GM18498 (cell line): ENCODE results near the gene TFAP2A.

Experiments used
- ATAC-seq: cut with Tn5 transposase; IDR thresholded peaks from one replicate; pipeline ENCODE4 v1.9.1; 2021; ENCODE audit warnings: mild to moderate bottlenecking, moderate library complexity; ENCODE audit not compliant: unreplicated experiment

Gene TFAP2A

GRCh38 chr6:10426781-10427279 is 12.0 kb upstream of the TFAP2A start:
- ATAC-seq, result no peak

- peak; percentile 71 for ATAC-seq
Measured at GRCh38 chr6:10425975-10426780, 11.3 kb upstream of the TFAP2A start.

DNA sequence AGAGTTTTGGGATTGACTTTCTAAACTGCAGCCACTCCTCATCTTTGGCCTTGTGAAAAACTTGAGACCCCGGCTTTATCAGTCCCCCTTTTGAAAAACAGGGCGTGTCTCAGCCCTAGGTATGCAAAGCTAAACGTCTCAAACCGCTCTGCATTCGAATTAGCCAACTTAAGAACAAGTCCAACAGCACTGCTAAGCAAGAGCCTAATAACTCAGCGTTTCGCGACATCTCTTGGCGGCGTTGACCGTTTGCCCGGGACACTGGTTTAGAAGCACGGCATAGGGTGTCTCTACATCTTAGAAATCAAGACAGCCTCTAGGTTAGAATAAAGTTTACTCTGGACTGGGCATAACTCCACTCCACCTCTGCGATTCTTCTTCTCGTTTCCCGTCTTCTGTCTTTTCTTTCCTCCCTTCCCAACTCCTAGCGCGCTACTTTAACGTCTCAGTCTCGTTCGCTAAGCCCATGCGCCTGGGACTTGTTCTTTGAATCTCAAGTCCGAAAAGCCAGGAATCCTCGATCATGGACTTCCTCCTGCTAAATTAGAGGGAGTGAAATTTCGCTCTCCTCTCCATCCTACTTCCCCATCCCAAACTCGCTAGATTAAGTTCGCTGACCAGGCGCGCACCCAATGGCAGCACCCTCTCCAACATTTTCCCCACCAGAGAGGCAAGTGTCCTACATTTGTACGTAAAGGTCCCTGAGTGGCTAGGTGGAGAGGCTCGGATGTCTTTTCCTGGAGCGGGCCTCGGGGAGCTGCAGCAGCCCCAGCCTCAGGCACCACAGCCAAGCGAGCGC is 10.5 kb upstream of the TFAP2A start:
- no peak for ATAC-seq

DNA sequence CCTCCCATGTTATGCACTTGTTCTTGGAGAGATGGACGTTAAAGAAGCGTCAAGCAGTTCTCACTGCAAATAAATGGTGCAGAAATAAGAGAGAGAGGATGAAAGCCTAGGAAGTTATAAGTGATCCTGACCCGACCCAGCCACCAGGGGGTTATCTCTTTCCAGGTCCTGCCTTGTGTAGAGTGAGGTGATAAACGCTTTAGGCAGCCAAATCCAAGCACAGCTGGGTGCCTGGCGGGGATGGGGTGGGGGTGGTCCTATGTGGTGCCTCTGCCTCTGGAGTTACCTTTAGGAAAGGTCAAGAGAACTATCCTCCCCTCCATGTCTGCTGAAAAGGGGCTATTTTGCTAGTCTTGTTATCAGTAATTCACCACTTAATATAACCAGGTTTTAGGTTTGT is 9.2 kb upstream of the TFAP2A start:
- ATAC-seq, result no peak

DNA sequence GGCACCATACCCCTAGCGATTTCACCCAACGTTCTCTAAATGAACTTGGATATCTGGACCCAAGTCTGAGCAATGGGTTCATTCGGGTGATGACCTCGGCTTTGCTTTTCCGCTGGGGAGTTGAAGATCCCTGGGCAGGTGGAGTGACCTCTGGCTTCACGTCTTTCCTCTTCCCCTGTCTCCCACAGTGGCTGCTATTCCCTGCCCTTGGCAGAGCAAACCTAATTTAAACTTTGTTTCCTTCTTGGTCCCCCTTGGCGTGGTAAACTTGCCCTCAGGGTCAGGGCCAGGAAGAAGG is 7.8 kb upstream of the TFAP2A start:
- no peak for ATAC-seq

GRCh38 chr6:10421921-10422736 is 7.3 kb upstream of the TFAP2A start:
- no peak for ATAC-seq

DNA sequence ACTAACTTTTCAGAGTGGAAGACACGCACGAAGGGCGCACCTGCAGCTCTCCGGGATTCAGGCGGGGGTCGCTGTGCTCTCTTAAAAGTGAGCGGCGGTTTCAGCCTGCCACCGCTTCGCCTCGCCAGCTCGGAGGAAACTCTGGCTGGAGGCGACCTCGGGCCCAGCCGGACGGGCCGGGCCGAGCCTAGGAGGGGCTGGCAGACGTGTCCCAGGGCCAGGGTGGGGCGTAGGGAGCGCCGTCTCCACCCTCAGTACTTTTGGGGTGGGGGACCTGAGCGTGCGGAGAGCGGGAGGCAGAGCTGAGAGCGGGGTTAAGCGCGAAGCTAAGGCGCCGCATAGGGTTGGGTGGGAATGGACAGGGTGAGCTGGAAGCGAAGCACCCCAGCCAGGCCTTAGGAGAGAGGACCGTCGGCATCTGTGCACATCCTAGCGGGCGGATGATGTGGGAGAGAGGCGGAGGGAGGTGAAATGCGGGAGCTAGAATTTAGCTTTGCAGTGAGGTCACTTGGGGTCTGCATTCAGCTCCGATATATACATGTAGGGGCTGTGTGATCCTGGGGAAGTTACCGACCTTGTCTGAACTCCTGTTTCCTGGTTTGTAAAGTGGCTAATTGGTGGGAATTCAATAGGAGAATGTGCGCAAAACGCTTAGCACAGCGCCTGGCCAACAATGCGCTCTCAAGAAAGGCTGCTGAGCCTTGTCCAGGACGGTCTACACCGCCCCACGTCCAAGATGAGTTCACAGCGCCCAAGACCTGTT is 6.5 kb upstream of the TFAP2A start:
- no peak for ATAC-seq

GRCh38 chr6:10420546-10421157 is 5.8 kb upstream of the TFAP2A start:
- ATAC-seq, result no peak

DNA sequence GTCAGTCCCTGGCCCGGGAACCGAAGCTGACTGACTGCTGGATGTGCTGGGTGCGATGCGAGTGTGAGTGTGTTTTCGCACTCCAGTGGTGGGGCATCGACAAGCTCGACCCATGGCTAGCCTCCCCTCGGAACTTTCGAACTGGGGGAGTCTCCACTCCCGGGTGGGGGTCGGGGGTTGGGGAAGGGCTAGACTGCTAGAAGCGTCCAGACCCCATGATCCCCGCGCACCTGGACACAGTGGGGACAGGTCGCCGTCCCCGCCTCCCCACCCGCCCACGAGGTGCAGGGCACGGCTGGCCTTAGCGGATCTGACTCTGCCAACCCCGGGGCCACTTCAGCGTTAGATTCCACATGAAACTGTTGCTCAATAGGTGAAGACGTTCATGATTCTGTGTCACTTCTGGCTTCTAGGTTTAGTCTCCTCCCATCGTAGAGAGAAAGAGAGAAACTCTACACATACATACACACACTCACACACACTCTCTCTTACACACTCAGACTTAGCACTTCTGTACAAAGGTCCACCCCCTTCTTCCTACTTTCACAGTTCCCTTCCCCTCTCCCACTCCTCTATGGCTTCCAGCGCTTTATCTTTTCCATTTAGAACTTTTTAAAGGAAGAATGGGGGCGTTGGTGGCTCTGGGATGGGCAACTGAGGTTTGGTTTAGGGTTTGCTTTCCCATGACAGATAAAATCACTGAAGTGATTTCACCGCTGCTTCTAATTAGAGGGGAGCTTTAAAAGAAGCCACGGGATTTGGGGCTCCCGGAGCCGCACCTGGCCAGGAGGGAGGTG is 5.1 kb upstream of the TFAP2A start:
- no peak for ATAC-seq

GRCh38 chr6:10418862-10419748 is 4.2 kb upstream of the TFAP2A start:
- peak; percentile 27 for ATAC-seq

GRCh38 chr6:10418361-10418861 is 3.5 kb upstream of the TFAP2A start:
- no peak for ATAC-seq

- no peak for ATAC-seq
Measured at GRCh38 chr6:10417681-10418104, 2.8 kb upstream of the TFAP2A start.

DNA sequence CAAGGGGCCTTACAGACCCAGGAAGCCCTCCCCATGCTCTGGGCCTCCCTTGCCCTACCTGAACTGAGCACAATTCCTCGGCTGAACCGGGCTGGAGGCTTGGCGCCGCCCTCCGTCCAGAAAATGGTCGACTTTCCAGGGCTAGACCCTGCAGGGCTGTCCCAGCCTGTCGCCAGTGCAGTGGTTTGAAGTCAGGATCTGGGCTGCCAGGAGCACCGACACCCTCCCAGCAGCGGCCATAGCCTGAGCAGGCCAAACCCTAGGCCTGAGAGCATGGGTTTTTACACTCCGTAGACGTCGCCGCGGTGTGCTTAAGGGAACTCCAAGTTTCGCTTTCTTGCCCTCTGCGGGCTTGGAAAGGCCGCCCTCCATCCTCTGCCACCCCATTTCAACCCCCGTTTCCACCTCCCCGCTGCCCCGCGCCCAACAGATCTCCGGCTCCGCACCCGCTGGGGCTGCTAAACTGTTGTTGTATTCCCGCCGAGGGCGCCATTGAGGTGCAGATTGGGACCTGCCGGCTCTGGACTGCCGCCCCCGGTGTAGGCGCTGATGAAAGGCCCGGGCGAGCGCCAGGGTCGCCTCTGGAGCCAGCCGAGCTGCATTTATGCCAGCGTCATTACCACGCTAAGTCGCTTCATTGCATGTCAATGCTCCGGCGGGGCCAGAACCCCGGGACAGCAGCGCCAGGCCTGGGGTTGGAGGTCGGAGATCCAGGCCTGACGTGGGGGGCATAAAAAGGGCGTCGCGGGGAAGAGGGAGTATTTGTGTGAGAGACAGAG is 2.2 kb upstream of the TFAP2A start:
- no peak for ATAC-seq

DNA sequence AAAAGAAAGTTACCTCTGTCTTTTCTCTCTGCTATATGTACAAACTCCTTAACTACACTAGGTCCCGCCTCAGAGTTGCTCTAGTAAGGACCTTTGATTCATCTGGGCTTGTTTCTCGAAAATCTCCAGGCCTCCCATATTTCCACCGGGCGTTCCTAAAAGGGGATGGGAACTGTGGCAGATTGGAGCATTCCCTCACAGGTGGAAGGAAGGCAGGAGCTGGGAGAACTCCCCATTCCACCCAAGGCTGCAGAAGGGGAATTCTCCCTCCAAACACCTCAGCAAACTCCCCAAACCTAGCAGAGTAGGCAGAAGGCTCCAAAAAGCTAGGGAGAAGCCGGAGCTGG is 1.6 kb upstream of the TFAP2A start:
- ATAC-seq, result no peak

DNA sequence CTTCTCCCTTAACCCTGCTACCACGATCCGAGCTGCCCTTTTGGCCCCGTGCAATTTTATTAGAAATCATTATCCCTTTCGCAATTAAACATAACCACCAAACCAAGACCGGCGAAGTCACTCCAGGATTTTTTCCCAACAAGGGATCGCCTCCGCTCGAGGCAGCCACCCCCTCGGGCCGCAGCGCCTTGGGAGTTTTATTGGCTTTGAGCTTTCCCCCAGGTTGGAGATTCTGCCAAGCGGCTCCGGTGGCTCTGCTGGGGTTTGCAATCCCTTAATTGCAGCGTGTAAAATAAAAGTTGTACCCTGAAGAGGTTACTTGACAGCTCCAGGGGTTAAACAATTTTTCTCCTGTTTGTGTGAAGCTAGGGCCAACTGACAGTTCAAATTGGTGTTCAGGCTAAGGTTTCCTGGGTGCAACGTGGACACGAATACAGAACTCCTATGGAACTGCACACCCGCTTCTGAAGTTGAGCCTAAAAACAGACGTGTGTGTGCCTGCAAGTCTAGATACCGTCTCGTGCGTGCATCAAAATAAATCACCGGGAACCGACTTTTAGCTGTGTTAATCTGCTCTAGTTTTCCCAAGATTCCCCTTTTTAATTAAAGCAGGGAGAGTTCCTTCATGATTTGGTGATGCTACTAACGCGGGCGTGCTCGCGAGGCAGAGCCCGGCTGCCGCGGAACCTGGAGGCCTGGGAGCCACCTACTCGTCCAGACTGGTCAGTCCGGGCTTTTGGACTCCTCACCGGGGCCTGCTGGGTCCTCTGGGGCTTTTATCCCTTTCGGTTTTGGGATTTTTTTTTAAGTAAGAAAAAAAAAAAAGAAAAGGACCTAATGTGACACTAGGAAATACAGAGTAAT is 975 bp upstream of the TFAP2A start:
- no peak for ATAC-seq

- no peak for ATAC-seq
Measured at GRCh38 chr6:10413850-10414738, 780 bp downstream of the TFAP2A start.
